ENCODE measurements around the gene PTPRR.

Gene PTPRR

DNA sequence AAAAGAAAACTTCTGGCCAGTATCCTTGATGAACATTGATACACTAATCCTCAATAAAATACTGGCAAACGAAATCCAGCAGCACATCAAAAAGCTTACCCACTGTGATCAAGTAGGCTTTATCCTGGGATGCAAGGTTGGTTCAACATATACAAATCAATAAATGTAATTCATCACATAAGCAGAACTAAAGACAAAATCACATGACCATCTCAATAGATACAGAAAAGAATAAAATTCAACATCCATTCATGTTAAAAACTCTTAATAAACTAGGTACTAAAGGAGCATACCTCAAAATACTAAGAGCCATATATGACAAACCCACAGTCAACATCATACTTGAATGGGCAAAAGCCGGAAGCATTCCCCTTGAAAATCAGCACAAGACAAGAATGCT lies 211.5 kb downstream of the PTPRR start:
- H3K4me3 ChIP-seq (ENCODE audit: low read depth, low read length): no peak overlapping the region
- in situ Hi-C loops (cut with HindIII; ENCODE audit: low sequenced_read_pairs): loop anchor here (25.0 kb wide), 1 partner anchor 122 kb away; no protein-coding TSS in a partner anchor
- no peak for DNase-seq (ENCODE audit: low read depth)
- TF ChIP-seq, protein P1, sequence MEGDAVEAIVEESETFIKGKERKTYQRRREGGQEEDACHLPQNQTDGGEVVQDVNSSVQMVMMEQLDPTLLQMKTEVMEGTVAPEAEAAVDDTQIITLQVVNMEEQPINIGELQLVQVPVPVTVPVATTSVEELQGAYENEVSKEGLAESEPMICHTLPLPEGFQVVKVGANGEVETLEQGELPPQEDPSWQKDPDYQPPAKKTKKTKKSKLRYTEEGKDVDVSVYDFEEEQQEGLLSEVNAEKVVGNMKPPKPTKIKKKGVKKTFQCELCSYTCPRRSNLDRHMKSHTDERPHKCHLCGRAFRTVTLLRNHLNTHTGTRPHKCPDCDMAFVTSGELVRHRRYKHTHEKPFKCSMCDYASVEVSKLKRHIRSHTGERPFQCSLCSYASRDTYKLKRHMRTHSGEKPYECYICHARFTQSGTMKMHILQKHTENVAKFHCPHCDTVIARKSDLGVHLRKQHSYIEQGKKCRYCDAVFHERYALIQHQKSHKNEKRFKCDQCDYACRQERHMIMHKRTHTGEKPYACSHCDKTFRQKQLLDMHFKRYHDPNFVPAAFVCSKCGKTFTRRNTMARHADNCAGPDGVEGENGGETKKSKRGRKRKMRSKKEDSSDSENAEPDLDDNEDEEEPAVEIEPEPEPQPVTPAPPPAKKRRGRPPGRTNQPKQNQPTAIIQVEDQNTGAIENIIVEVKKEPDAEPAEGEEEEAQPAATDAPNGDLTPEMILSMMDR (IDR thresholded peaks at IDR 0.05; ENCODE audit: low read depth, low read length, missing control alignments): no peak

DNA sequence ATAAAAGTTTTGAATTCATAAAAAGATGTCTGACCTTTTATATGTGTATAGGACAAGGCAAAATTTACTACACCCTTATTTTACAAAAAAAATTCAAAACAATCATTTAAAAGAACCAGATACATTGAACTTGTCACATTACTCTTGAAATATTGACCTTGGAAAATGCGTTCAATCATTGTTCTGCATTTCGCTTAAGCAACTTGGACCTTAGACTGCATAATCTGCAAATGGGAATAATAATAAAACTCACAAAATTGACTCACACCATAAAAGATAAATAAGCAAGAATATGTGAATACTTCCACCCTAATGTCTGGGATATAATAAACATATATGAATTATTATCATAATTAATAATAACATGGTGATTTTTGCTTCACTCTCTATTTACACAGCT lies 213.9 kb downstream of the PTPRR start:
- no peak overlapping the region for H3K4me3 ChIP-seq (ENCODE audit: low read depth, low read length)
- TF ChIP-seq, protein P1 (IDR thresholded peaks at IDR 0.05; ENCODE audit: low read depth, low read length, missing control alignments): no peak
- DNase-seq (ENCODE audit: low read depth): no peak
- in situ Hi-C loops (cut with HindIII; ENCODE audit: low sequenced_read_pairs): loop anchor here (25.0 kb wide), 1 partner anchor 119 kb away; no protein-coding TSS in a partner anchor

DNA sequence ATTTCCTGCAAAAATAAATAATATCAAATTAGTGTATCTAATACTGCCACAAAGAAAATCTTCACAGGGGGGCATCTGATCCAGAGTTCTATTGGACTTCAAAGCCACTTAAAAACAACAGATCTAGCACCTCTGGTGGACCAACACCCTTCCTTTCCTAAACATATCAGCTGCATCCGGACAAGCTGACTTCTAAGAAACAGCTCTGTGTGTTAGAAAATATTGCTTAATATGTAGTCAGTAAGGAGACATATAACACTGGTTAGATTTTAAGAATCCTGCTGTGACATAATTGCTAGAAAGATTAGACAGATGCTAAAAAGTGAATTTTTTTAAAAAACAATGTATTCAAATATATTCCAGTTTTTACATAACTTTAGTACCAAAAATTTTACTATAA lies 222.2 kb downstream of the PTPRR start:
- in situ Hi-C loops (cut with HindIII; ENCODE audit: low sequenced_read_pairs): no loop called here
- no peak for DNase-seq (ENCODE audit: low read depth)

DNA sequence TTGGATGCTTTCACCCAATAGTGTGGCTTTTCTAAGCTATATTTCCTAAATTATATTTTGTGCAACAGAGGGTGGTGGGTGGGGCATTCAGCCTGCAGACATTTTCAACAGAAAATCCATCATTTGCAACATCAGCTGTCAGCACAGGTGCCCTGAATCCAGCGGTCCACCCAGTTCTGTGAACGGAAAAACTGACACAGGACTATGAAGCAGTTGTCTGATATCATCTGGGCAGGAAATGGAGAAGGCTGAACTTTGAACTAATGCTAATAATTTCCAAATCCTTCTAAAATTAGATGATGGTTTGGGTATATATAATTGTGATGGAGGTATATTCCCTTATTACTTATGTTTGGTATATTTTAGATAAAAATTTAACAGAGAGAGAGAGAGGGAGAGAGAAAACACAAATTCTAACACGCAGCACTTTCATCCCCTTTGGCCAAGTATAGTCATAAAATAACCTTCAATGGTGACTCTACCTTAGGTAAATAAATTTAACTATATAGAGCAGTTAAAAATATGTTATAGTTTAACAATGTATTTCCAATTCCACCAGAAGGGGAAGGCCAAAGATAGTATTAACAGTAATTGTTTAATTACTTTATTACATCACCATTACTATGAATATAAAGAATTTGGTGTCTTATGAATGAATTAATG lies 225.0 kb downstream of the PTPRR start:
- no peak for DNase-seq (ENCODE audit: low read depth)
- in situ Hi-C loops (cut with HindIII; ENCODE audit: low sequenced_read_pairs): no loop called here
- TF ChIP-seq, protein P1 (IDR thresholded peaks at IDR 0.05; ENCODE audit: low read depth, low read length, missing control alignments): no peak
- H3K4me3 ChIP-seq (ENCODE audit: low read depth, low read length): no peak overlapping the region

More for the DNA sequence above, 222.2 kb downstream of the PTPRR start:
- TF ChIP-seq, protein P1 (IDR thresholded peaks at IDR 0.05; ENCODE audit: low read depth, low read length, missing control alignments): no peak
- H3K4me3 ChIP-seq (ENCODE audit: low read depth, low read length): no peak overlapping the region

DNA sequence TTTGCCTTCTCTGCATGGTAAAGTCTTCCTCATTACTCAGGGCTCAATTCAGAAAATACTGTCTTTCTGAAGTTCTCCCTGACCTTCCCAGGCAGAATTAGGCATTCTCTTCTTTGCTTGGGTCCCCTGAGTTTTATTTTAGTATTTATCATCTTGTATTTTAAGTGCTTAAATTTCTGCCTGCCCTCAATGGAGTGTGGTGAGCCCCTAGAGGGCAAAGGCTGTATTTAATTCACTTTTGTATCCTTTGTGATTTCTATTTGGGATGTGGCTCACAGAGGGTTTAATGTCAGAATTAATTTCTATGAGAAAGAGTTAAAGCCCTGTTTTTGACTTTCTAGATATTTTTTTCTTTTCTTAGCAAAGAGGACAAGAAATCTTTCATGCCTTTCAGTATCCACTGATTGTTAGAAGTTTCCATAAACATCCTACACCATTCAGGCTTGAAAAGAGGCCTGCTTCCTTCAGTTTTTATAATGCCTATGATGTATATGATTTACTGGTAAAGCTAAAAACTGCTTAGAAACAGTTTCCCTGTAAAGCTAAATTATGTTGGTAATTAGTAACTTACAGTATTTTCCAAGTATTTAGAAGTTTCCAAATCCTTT lies 227.8 kb downstream of the PTPRR start:
- in situ Hi-C loops (cut with HindIII; ENCODE audit: low sequenced_read_pairs): no loop called here
- TF ChIP-seq, protein P1 (IDR thresholded peaks at IDR 0.05; ENCODE audit: low read depth, low read length, missing control alignments): peak; percentile 64
- peak; percentile 5 for DNase-seq (ENCODE audit: low read depth)

DNA sequence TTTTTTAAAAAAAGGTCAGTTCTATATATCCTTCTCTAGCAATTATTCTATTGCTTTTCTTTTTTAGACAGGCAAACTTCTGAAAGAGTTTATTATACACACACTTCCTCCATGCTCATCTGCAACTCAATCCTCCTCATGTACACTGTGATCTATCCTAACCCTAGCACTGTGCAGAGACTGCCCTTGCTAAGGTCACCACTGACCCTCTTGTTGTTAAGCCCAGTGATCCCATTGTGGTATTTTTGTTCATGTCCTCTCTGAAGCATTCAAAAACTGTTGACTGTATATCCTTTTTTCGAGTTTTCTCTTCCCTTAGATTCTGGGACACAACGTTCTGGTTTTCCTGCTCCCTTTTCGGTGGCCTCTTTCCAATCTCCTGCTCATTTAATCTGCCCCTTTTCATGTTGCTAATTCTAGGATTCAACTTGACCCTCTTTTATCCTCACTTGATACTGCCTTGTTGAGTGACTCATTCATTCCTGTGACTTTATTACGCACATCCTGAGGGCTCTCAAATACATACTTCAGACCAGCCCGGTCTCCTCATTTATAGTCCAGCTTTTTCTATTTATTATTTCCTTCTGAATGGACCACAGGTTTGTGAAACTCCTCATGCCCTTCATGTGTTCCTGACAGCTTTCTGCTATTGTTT lies 229.4 kb downstream of the PTPRR start:
- DNase-seq (ENCODE audit: low read depth): no peak
- TF ChIP-seq, protein P1 (IDR thresholded peaks at IDR 0.05; ENCODE audit: low read depth, low read length, missing control alignments): no peak
- in situ Hi-C loops (cut with HindIII; ENCODE audit: low sequenced_read_pairs): no loop called here
- no peak overlapping the region for H3K4me3 ChIP-seq (ENCODE audit: low read depth, low read length)

More for the DNA sequence above, 227.8 kb downstream of the PTPRR start:
- H3K4me3 ChIP-seq (ENCODE audit: low read depth, low read length): no peak overlapping the region
